H9 (cell line): Measurements from ENCODE around the gene APOL1. TPM values are rescaled to one million over a fixed set of nuclear protein-coding genes. Genes with fewer than 3 reads are reported as not detected.

Experiments
- DNase-seq: peaks from one replicate; pipeline ENCODE4 v3.0.0-alpha.2; 2017
- H2AFZ ChIP-seq: one replicate; pipeline ENCODE4 v1.6.1; 2013; ENCODE audit warnings: mild to moderate bottlenecking, low read length, control low read depth, moderate library complexity
- H2AK5ac ChIP-seq: 2 replicates; pipeline ENCODE4 v1.6.1; 2013; ENCODE audit warnings: low read length, control low read depth, mixed read lengths; ENCODE audit not compliant: insufficient read length
- H2BK120ac ChIP-seq: one replicate; pipeline ENCODE4 v1.6.1; 2013; ENCODE audit warnings: low read depth, mild to moderate bottlenecking, low read length, control low read depth, inconsistent platforms; ENCODE audit not compliant: poor library complexity, severe bottlenecking
- H2BK12ac ChIP-seq: 2 replicates; pipeline ENCODE4 v1.6.1; 2013; ENCODE audit warnings: low read length, control low read depth, mixed read lengths, low read depth; ENCODE audit not compliant: insufficient read length
- H2BK15ac ChIP-seq: 2 replicates; pipeline ENCODE4 v1.6.1; 2013; ENCODE audit warnings: low read depth, low read length, control low read depth
- H2BK20ac ChIP-seq: one replicate; pipeline ENCODE4 v1.6.1; 2013; ENCODE audit warnings: low read depth, mild to moderate bottlenecking, low read length, control low read depth, inconsistent platforms; ENCODE audit not compliant: poor library complexity, severe bottlenecking
- H2BK5ac ChIP-seq: 2 replicates; pipeline ENCODE4 v1.6.1; 2013; ENCODE audit warnings: low read length, control low read depth, mixed read lengths; ENCODE audit not compliant: insufficient read length
- H3K14ac ChIP-seq: 2 replicates; pipeline ENCODE4 v1.6.1; 2013; ENCODE audit warnings: low read length, control low read depth; ENCODE audit not compliant: insufficient read depth
- H3K18ac ChIP-seq: 2 replicates; pipeline ENCODE4 v1.6.1; 2013; ENCODE audit warnings: low read depth, mild to moderate bottlenecking, mixed read lengths, low read length, control low read depth; ENCODE audit not compliant: insufficient read length
- H3K23ac ChIP-seq: 2 replicates; pipeline ENCODE4 v1.6.1; 2013; ENCODE audit warnings: low read length, control low read depth, mixed read lengths, low read depth; ENCODE audit not compliant: insufficient read length
- H3K23me2 ChIP-seq: 2 replicates; pipeline ENCODE4 v1.6.1; 2013; ENCODE audit warnings: low read depth, mild to moderate bottlenecking, mixed read lengths, low read length, control low read depth; ENCODE audit not compliant: insufficient read length, poor library complexity, severe bottlenecking
- H3K27ac ChIP-seq: 2 replicates; pipeline ENCODE4 v1.5.1; 2013; ENCODE audit warnings: low read length, control low read depth, mixed read lengths, low read depth; ENCODE audit not compliant: insufficient read length
- H3K27me3 ChIP-seq: 2 replicates; pipeline ENCODE4 v1.6.1; 2013; ENCODE audit warnings: low read length, control low read depth, inconsistent platforms; ENCODE audit not compliant: insufficient read depth
- H3K4ac ChIP-seq: 2 replicates; pipeline ENCODE4 v1.6.1; 2013; ENCODE audit warnings: low read depth, mild to moderate bottlenecking, control low read depth, inconsistent platforms, low read length, moderate library complexity
- H3K4me1 ChIP-seq: 2 replicates; pipeline ENCODE4 v1.6.1; 2013; ENCODE audit warnings: low read length, control low read depth, inconsistent platforms; ENCODE audit not compliant: insufficient read depth
- H3K4me2 ChIP-seq: 2 replicates; pipeline ENCODE4 v1.6.1; 2013; ENCODE audit warnings: low read length, control low read depth, mixed read lengths; ENCODE audit not compliant: insufficient read length, insufficient read depth
- H3K56ac ChIP-seq: 2 replicates; pipeline ENCODE4 v1.6.1; 2013; ENCODE audit warnings: low read depth, mild to moderate bottlenecking, mixed read lengths, low read length, control low read depth; ENCODE audit not compliant: insufficient read length
- H3K79me1 ChIP-seq: 2 replicates; pipeline ENCODE4 v1.6.1; 2013; ENCODE audit warnings: low read depth, mild to moderate bottlenecking, moderate library complexity, low read length, control low read depth, inconsistent platforms; ENCODE audit not compliant: insufficient read depth, poor library complexity, severe bottlenecking
- H3K79me2 ChIP-seq: 2 replicates; pipeline ENCODE4 v1.6.1; 2013; ENCODE audit warnings: low read length, control low read depth, inconsistent platforms; ENCODE audit not compliant: insufficient read depth
- H3K9ac ChIP-seq: 2 replicates; pipeline ENCODE4 v1.6.1; 2013; ENCODE audit warnings: low read length, control low read depth, mixed read lengths; ENCODE audit not compliant: insufficient read length; ENCODE audit errors: extremely low read depth
- H3K9me3 ChIP-seq: one replicate; pipeline ENCODE4 v1.6.1; 2013; ENCODE audit warnings: low read depth, low read length, inconsistent platforms; ENCODE audit not compliant: control insufficient read depth
- H3T11ph ChIP-seq: one replicate; pipeline ENCODE4 v1.6.1; 2013; ENCODE audit warnings: mild to moderate bottlenecking, low read length, control low read depth, inconsistent platforms
- H4K20me1 ChIP-seq: one replicate; pipeline ENCODE4 v1.6.1; 2013; ENCODE audit not compliant: control insufficient read depth, insufficient read length, insufficient read depth
- H4K5ac ChIP-seq: 2 replicates; pipeline ENCODE4 v1.6.1; 2013; ENCODE audit warnings: low read depth, mild to moderate bottlenecking, mixed read lengths, low read length, control low read depth; ENCODE audit not compliant: insufficient read length
- H4K8ac ChIP-seq: replicated peaks from 2 replicates; pipeline ENCODE4 v1.6.1; 2013; ENCODE audit warnings: low read length, control low read depth, mixed read lengths, low read depth; ENCODE audit not compliant: insufficient read length
- H4K91ac ChIP-seq: 2 replicates; pipeline ENCODE4 v1.6.1; 2013; ENCODE audit warnings: low read depth, mild to moderate bottlenecking, moderate library complexity, mixed read lengths, low read length, control low read depth; ENCODE audit not compliant: insufficient read length
- H3K27ac Mint-ChIP-seq, 3 experiments: 2 replicates in 2 of 3; 3 replicates in 1 of 3; pipeline ENCODE4 v1.8.0; 2020 to 2021; ENCODE audit warnings: mixed read lengths in 3 of 3, mild to moderate bottlenecking in 1 of 3, moderate library complexity in 1 of 3
- H3K27me3 Mint-ChIP-seq: 2 replicates; pipeline ENCODE4 v1.8.0; 2021; ENCODE audit warnings: low read depth, mild to moderate bottlenecking, moderate library complexity, mixed read lengths
- H3K36me3 Mint-ChIP-seq, 3 experiments: 2 replicates in 2 of 3; 3 replicates in 1 of 3; pipeline ENCODE4 v1.8.0; 2020 to 2021; ENCODE audit warnings: low read depth in 3 of 3, mixed read lengths in 3 of 3; ENCODE audit not compliant: insufficient read depth in 1 of 3
- H3K4me1 Mint-ChIP-seq, 2 experiments: 2 replicates each; pipeline ENCODE4 v1.8.0; 2020; ENCODE audit warnings: mixed read lengths in 2 of 2
- H3K4me3 Mint-ChIP-seq, 2 experiments: 2 replicates in 1 of 2; 3 replicates in 1 of 2; pipeline ENCODE4 v1.8.0; 2020 to 2021; ENCODE audit warnings: mild to moderate bottlenecking in 2 of 2, mixed read lengths in 2 of 2, moderate library complexity in 1 of 2
- H3K9me3 Mint-ChIP-seq, 2 experiments: 2 replicates in 1 of 2; 3 replicates in 1 of 2; pipeline ENCODE4 v1.8.0; 2020; ENCODE audit warnings: mild to moderate bottlenecking in 2 of 2, mixed read lengths in 2 of 2, moderate library complexity in 1 of 2
- WGBS: extraction: QIAGEN DNeasy Blood & Tissue Kit; methylation state at CpG from one replicate; pipeline ENCODE4 v1.1.7; 2013; ENCODE audit warnings: missing lambda C conversion rate, low lambda C conversion rate, mixed read lengths; ENCODE audit not compliant: insufficient read length; ENCODE audit errors: extremely low coverage; 5-methylcytosine and 5-hydroxymethylcytosine counted together
- total RNA-seq: library from RNA; stranded (reverse); gene quantifications from 2 replicates; pipeline ENCODE4 v1.2.1, GENCODE V29; 2021
- TF ChIP-seq, protein P1 (sequence below): fragments of 200-600 bp; sonication (generic); conservative IDR thresholded peaks from 3 replicates; pipeline ENCODE4 v1.8.0; 2021; ENCODE audit warnings: antibody characterized with exemption, mild to moderate bottlenecking

APOL1 gene
- total RNA-seq, 1 experiment from 2014 or later: not detected

DNA sequence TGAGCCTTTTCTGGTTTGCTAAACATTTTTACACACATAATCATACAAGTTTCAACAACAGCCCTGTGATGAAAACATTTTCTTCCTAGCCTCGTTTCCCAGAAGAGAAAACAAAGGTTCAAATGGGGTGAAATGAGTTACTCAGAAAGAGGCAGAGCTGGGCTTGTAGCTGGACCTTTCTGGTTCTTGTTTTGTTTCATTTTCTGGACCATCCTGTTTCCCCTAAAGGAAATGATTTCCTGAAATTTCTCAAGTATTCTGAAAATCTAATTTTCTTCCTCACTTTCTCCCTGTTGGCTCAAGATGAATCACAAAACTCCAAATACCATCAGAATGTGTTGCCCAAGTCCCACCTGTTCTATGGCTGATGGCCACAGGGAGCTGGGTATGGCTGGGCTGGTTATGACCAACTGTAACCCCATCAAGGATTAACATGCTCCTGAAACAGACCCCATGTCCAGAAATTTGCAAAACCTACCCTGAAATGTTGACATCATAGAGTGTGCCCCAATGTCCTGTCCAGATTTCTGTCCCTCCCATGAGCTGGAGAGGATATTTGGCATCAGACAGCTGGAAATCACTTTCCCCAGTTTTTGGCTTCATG lies 44.7 kb upstream of the APOL1 start:
- Histone ChIP-seq H2BK15ac (no peak overlapping the region), H3K18ac (no peak overlapping the region), H4K20me1 (no peaks in the 10 kb centered on the region), H3K9me3 (no peaks in the 10 kb centered on the region), H3K23me2 (no peaks in the 10 kb centered on the region), H3K27ac (no peak overlapping the region), H3K79me1 (no peaks in the 10 kb centered on the region), H3T11ph (no peak overlapping the region), H3K79me2 (no peaks in the 10 kb centered on the region), H2BK12ac (no peak overlapping the region), H2AFZ (no peak overlapping the region), H3K14ac (no peak overlapping the region), H3K4me1 (no peaks in the 10 kb centered on the region), H2BK20ac (no peak overlapping the region), H4K5ac (no peak overlapping the region), H3K23ac (no peak overlapping the region), H2BK120ac (no peak overlapping the region), H3K9ac (no peak overlapping the region), H3K27me3 (no peaks in the 10 kb centered on the region), H3K4me2 (no peak overlapping the region), H2BK5ac (no peak overlapping the region), H3K56ac (no peak overlapping the region), H4K8ac (no peak overlapping the region), H3K4ac (no peak overlapping the region), H2AK5ac (no peak overlapping the region), H4K91ac (no peak overlapping the region)
- H3K9me3 Mint-ChIP-seq: peaks cover 9 to 24% of the 10 kb centered on the region in 2 experiments
- WGBS: no CpG with 5 or more reads among the region's 1 CpG
- H3K4me3 Mint-ChIP-seq: no peak overlapping the region
- H3K27me3 Mint-ChIP-seq: peaks cover 17% of the 10 kb centered on the region
- H3K36me3 Mint-ChIP-seq: no peaks in the 10 kb centered on the region; a peak in 2 of 7 replicates
- H3K27ac Mint-ChIP-seq: no peak overlapping the region
- no peak for DNase-seq
- TF ChIP-seq, protein P1, sequence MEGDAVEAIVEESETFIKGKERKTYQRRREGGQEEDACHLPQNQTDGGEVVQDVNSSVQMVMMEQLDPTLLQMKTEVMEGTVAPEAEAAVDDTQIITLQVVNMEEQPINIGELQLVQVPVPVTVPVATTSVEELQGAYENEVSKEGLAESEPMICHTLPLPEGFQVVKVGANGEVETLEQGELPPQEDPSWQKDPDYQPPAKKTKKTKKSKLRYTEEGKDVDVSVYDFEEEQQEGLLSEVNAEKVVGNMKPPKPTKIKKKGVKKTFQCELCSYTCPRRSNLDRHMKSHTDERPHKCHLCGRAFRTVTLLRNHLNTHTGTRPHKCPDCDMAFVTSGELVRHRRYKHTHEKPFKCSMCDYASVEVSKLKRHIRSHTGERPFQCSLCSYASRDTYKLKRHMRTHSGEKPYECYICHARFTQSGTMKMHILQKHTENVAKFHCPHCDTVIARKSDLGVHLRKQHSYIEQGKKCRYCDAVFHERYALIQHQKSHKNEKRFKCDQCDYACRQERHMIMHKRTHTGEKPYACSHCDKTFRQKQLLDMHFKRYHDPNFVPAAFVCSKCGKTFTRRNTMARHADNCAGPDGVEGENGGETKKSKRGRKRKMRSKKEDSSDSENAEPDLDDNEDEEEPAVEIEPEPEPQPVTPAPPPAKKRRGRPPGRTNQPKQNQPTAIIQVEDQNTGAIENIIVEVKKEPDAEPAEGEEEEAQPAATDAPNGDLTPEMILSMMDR: no peak
- peaks cover 14 to 17% of the 10 kb centered on the region in 2 experiments for H3K4me1 Mint-ChIP-seq
